ENCODE data around the gene ESPN.

- TF ChIP-seq CTCF (IDR thresholded peaks at IDR 0.05; ENCODE audit: insufficient read depth, low read depth, low read length) (no peak), EZH2 (IDR thresholded peaks at IDR 0.05; ENCODE audit: insufficient read depth, low read length) (no peak)
Measured at GRCh38 chr1:6435129-6435528, 10.6 kb downstream of the ESPN start.
